GM19438 (cell line): ENCODE results near the gene PDCD4.
"Not testable (repeated sequence)": the region's sequence is repeated elsewhere in the genome, so short reads cannot be mapped to it uniquely, and the experiment has no call there.

Experiments used
- ATAC-seq: cut with Tn5 transposase; IDR thresholded peaks from one replicate; pipeline ENCODE4 v1.9.1; 2021; ENCODE audit warnings: low read depth; ENCODE audit not compliant: unreplicated experiment

Gene PDCD4

DNA sequence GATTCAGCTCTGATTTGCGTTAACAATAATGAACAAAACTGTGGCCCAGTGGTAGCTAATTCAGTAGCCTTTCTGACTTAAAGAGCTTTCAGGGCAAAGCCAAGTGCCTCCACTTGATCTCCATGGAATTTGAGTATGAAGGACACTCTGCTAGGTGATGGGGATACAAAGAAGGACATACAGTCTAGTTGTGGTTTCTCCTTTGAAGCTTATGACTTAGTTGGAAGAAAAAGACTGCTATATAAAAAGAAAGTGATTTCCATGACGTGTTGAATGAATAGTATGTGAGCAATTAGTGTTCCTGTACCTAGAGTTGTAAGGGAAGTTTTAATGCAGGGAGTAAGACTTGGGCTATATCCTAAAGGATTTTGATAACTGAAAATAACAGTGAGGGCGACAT, 8.3 kb downstream of the PDCD4 start:
- ATAC-seq, result no peak

DNA sequence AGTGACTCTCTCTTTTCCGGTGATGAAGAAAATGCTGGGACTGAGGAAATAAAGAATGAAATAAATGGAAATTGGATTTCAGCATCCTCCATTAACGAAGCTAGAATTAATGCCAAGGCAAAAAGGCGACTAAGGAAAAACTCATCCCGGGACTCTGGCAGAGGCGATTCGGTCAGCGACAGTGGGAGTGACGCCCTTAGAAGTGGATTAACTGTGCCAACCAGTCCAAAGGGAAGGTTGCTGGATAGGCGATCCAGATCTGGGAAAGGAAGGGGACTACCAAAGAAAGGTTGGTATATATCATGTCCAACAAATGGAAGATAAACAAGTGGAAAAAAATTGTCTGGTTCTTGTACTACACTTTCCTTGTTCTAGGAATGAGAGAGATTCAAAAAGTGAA, 9.5 kb downstream of the PDCD4 start:
- no peak for ATAC-seq

DNA sequence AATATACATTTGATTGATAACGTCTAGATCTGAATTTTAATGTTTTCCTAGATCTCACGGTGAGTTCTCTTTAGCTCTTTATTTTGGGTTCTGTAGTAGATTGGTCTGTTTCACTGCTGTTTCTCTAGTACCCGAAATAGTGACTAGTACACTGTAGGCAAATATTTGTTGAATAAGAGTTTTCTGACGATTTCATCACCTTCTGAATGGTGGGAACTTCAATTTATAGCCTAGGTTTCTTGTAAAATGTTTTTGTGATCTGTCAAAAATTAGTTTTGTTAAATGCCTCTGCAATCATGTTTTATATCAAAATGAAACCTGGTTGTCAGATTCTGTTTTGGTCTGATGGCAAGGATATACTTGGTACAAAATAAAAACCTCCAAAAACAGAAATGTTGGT, 10.2 kb downstream of the PDCD4 start:
- ATAC-seq, result no peak

DNA sequence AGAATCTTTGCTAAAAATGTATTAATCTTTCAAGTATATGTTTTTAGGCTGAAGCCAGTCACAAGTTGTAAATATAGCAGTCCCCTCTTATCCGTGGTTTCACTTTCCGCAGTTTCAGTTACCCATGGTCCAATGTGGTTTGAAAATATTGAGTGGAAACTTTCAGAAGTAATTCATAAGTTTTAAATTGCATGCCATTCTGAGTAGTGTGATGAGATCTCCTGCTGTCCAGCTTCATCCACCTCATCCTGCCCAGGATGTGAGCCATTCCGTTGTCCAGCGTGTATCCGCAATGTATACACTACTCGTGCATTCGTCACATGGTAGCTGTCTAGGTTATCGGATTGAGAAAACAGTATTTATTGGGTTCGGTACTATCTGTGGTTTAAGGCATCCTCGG, 12.2 kb downstream of the PDCD4 start:
- no peak for ATAC-seq

DNA sequence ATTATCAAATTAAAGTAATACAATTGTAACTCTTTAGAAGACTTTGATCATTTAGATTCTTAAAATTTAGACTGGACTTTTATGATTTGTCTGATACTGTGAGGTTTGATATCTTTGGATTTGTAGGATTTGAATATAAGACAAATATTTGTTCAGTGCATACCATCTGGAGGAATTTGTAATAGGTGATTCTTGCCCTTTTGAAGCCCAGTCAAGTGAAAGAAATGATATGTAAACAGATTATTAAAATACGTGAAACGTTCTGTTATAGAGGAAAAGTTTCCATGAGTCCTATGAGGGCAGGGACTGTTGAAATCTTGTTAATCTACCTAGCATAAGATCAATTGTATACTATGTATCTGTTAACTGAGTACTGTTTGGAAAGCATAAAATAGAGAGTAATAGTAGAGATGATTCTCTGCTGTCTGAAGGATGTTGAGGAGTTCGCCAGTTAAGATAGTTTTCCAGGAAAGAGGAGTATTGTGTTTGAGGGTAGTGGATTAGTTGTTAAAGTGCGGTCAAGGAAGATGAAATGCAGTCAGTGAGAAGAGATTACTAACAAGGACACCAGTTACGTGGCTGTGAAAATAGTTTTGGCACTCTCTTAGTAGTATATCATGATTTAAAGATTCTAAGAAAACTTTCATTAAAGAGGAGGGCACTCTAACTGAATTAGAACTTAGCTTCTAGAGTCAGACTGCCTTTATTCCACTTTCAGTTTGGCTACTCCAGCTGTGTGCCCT, 14.4 kb downstream of the PDCD4 start:
- no peak for ATAC-seq

DNA sequence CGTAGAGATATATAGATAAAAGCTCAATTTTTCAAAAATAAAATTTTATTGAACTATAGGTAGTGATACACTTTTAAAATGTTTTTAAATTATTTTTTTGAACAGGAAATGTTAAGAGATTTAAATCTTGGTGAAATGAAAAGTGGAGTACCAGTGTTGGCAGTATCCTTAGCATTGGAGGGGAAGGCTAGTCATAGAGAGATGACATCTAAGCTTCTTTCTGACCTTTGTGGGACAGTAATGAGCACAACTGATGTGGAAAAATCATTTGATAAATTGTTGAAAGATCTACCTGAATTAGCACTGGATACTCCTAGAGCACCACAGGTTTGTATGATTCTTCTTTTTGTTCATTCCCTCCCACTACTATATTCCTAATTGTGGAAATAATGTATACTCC, 15.8 kb downstream of the PDCD4 start:
- no peak for ATAC-seq

DNA sequence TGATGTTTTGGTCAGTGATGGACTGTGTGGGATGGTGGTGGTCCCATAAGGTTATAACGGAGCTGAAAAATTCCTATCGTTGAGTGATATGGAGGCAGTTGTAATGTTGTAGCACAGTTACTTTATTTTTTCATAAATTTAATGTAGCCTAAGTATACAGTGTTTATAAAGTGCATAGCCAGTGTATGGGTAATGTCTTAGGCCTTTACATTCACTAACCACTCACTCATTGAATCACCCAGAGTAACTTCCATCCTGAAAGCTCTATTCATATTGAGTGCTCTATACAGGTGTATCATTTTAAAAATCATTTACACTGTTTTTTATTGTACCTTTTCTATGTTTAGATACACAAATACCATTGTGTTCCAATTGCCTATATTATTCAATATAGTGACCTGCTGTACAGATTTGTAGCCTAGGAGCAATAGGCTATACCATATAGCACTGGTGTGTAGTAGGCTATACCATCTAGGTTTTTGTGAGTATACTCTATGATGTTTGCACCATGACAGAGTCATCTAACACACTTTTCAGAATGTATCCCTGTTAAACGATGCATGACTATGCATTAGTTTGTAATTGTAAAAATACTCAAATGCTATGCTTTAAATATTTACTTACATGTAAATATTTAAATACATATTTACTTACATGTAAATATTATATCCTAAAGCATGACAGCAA, 21.0 kb downstream of the PDCD4 start:
- no peak for ATAC-seq

DNA sequence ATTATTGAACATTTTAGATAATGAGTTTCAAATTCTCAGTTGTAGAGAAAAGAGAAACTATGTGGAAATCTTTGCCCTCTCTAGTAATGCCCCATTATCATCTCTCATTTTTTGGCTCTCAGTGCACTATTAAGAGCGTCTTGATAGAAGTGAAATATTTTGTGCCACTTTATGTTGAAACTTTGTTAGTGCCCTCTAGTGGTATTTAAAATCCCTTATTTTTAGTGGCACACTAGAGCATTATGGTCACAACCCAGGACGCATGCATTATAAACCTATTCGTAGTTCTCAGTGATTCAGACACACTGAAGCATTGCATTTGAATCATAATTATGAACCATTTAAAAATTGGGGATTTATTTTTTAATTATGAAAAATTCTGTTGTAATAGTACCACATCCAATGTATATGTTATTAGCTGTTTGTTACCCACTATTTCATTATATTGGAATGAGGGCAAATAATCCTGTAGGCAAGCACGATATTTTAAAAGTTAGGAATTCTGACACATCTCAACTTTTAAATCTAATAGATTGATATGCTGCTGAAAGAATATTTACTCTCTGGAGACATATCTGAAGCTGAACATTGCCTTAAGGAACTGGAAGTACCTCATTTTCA, 21.9 kb downstream of the PDCD4 start:
- ATAC-seq, result no peak

DNA sequence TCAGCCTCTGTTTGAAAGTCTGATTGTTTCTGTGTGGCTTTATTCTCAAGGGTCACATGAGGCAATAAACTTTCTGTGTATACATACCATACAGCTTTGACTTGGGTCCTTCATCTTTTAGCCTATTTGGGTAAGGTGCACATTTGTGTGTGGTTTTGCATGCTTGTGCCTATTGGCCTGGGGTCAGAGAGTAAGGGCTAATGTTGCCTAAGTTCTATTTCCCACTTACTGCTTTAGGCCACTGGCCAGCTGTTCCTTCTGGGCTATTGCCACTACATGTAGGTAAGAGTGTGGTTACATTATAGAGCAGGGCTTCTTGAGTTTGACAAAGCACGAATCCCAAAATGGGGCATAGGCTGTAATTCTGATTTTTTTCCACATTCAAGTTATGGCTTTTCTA, 25.5 kb downstream of the PDCD4 start:
- ATAC-seq, result no peak

DNA sequence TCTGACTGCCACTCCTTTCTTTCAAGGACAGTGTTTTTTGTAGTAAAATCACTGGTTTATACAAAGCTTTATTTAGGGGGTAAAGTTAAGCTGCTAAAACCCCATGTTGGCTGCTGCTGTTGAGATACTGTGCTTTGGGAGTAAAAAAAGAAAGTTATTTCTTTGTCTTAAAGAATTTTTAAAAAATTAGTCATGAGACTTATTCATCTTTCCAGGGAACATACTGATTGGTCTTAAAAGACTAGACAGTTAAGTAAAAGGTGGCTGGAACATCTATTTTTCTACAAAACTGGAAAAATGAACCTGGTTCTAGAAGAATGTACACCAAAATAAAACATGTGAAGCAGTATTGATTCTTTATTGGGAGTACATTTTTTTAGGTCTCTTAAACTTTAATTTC, 26.7 kb downstream of the PDCD4 start:
- no peak for ATAC-seq

DNA sequence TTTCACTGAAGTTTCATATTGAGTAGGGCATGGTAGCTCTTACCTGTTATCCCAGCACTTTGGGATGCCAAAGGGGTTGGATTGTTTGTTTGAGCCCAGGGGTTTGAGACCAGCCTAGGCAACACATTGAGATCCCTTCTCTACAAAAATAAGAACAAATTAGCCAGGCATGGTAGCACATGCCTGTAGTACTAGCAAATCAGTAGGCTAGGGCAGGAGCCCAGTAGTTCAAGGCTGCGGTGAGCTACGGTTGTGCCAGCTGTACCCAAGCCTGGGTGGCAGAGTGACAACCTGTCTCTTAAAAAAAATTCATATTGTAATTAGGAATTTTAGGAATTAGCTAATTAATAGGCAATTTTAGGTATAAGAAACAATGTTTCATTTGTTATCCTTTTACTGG, 29.3 kb downstream of the PDCD4 start:
- ATAC-seq, result no peak

DNA sequence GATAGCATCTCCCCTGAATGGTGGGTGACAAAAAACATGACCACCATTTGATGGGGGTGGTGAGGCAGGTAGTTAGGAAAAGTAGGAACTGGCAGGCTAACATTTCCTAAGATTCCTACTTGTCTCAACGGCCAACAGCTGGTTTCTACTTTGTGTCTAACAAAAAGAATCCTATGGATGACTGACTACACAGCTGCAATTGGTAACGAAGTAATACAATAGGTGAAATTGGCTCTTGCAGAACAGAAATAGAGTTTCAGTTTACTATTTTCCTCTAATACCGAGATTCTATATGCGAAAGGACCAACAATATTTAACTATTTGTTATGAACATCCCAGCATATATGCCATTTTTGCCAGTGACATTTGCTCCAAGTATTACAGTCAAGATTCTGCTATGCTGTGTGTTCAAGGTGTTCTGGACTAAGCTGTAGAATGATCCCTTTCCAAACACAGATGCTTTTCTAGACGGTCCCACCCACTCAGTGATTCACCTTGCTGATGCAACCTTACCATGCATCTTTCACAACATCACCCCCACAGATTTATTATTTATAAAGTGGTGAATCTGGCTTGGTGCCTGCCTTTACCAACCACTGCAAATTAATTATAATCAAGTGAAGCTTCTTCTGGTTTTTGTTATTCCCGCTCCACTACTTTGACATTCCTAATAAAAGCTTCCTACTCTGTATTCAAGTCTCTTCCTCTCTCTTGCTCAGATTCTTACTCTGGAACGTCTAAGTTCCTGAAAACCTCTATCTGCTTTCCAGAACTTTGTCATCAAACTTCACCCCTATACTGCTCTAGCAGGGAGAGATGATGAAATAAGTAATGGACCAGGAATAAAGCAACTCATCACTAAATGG, 30.5 kb downstream of the PDCD4 start:
- no peak for ATAC-seq

DNA sequence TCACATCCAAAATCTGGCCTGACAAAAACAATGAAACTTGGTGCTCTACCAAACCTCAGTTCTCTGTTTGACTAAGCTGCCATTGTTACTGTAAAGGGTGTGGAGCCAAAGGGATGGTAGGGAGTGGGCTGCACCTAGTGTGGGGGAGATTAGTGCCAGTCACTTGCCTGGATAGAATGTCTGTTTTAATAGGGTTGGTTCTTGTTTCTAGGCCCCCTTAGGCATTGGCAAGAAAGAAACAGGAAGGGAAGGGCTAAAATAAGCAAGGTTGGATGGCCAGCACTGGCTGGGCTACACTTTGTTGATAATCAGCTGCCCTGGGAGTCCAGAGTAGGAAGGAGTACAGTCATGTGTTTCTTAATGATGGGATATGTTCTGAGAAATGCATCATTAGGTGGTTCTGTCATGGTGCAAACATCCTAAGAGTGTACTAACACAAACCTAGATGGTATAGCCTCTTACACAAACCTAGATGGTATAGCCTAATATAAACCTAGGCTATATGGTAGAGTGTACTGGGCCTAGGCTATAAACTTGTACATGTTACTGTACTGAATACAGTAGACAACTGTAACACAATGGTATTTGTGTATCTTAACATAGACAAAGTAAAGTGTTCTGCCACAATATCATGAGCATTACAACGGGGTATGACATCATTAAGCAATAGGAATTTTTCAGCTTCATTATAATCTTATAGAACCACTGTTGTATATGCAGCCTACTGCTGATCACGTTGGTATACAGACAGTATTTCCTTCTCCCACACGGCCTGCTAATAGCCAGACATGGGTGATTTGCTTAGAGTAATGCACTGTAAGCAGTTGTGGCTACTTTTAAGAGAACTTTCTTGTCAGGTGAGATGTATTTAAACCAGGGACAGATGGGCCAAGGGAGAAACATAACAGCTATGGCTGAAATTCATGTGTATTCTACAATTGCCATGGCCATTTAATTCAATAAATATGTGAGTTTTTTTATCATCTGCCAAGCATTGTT, 31.9 kb downstream of the PDCD4 start:
- no peak for ATAC-seq

DNA sequence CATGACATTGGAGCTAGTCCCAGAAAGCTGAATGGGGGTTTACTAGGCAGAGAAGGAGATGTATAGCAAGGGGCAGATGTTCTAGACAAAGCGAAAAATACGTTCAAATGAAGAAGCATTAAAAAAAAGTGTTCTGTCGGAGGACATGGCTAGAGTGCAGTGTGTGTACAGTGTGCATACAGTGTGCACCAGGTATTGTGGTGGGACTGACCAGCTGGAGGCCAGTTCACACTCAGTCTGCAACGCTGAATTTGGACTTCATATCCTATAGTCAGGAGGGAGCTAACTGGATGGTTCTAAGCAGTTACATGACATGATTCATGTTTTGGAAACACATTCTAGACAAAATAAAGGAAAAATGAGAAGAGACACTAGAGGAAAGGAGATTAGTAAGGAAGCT, 38.4 kb downstream of the PDCD4 start:
- no peak for ATAC-seq

DNA sequence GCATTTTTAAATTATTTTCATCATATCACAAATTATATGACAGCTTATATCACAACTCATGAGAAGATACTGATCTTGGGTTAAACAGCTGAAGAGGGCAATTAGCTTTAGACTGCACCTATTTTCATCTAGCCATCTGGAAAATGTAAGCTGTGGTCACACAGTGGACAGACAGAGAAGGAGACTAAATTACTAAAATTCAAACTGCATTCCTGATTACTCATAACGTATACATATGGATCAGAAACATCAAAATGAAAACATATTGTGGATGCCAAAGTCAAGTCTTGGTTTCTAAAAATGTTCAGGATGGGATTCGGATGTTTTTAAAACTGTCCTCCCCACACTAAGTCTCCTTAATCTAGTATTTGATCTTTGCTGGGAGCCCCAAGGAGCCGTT, 40.6 kb downstream of the PDCD4 start:
- ATAC-seq, result no peak

DNA sequence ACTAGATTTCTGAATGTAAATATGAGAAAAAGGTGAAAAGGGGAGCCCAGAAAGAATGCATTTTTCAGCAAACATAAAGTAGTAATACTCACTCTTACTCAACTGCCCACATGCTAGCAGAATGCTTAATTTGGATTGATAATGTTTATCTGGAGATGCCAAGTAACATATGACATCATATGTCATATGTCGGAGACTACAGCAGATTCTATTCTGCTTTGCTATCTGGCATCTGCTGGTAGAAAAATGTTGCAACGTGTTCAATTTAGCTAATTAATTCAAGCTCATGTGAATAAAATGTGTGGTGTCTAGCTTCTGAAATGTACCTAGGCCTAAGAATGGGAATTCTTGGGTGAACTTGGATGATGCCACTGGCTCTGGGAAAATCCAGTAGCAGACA, 42.7 kb downstream of the PDCD4 start:
- no peak for ATAC-seq

DNA sequence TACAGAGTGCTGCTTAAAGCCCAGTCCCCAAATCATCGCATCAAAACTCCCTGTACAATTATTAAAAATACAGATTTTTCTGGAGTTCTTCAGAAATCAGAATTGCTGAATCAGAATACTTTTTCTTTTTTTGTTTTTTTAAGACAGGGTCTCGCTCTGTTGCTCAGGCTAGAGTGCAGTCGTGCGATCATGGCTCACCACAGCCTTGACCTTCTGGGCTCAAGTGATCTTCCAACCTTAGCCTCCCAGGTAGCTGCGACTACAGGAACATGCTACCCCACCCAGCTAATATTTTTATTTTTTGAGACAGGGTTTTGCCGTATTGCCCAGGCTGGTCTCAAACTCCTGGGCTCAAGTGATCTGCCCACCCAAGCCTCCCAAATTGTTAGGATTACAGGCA, 43.3 kb downstream of the PDCD4 start:
- no peak for ATAC-seq

DNA sequence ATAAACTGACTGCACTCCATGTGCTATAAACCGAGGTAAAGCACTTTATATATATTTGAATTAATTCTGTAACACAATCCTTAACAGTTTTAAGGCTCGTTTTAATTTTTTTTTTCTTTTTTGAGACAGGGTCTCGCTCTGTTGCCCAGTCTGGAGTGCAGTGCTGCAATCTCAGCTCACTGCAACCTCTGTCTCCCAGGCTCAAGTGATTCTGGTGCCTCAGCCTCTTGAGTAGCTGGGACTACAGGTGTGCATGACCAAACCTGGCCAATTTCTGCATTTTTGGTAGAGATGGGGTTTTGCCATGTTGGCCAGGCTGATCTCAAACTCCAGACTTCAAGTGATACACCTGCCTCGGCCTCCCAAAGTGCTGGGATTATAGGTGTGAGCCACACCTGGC, 43.9 kb downstream of the PDCD4 start:
- ATAC-seq, result not testable (repeated sequence)

DNA sequence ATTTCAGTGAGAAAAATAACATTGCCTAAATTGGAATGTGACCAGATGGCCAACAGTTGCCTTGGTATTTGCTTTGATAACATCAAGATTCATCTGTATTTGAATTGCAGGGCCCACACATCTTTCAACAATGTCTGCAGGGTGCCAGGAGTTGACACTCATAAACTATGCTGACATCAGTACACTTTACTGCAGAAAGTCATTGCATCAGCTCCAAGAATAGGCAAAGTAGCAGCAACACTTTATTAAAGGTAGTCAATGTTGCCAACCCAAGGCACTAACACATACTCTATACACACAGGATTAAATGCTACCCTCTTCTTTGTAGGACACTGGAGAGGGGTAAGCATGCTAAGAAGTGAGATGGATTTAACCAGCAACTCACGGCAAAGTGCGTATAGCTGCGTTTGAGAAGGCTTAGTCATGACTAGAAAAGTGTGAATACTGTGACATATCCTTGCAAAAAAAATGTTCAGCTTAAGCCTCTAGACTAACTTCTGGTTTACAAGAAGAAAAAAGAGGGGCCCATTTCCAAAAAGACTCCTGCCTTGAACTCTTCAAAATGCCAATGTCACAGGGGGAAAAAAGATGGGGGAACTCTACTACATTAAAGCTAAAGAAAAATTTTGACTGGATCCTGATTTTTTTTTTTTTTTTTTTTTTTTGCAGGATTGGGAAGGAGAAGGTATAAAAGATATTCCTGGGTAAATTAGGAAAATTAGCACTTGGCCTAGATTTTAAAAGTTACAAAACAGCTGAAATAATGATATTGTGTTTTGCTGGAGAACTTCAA, 45.0 kb downstream of the PDCD4 start:
- no peak for ATAC-seq
